GM18526 (cell line): Measurements from ENCODE around the gene LPCAT3.

Experiments
- POLR2A ChIP-seq: IDR thresholded peaks from 3 replicates; pipeline ENCODE4 v1.6.1; 2011; ENCODE audit not compliant: insufficient read length; ENCODE audit errors: extremely low read depth

Gene LPCAT3

DNA sequence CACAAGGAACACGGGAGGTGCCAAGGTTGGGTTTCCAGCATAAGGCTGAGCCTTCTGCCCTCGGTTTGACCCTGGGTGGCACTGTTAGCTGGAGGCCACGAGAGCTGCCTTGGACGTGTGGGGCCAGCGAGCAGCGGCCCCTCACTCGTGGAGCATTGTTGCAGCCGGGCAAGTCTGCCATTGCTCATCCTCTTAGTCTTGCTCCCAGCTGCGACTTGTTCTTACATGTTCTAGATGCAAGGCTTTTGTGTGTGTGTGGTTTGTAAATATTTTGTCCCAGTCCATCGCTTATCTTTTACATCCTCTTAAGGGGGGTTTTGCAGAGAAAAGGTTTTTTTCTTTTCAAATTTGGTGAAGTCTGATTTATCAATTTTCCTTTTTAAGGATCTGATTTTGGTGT lies 21.1 kb upstream of the LPCAT3 start:
- TF ChIP-seq POLR2A, result no peak

DNA sequence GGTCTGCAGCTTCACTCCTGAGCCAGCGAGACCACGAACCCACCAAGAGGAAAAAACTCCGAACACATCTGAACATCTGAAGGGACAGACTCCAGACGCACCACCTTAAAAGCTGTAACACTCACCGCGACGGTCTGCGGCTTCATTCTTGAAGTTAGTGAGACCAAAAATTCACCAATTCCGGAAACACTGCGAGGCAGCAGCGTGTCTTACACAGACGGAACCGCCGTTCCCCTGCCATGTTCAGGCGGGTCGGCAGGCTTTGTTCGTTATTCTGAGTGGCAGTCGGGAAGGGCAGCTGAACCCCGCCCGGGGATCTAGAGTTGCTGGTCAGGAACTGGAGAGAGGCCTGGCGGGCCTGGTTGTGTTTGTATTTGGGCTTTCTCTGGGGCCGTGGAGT lies 20.3 kb upstream of the LPCAT3 start:
- no peak for TF ChIP-seq POLR2A

DNA sequence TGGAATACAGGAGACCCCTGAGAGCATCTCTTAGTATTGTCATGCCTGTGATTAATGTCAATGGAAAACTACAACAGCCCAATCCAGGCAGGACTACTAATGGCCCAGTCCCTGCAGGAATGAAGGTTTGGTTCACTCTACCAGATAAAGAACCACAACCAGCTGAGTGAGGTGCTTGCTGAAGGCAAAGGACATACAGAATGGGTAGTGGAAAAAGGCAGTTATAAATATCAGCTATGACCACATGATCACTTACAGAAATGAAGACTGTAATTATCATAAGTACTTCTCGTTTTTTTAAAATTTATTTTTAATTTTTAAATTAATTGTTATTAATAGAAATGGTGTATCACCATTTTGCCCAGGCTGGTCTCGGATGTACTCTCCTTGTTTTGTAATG lies 17.2 kb upstream of the LPCAT3 start:
- TF ChIP-seq POLR2A, result no peak

DNA sequence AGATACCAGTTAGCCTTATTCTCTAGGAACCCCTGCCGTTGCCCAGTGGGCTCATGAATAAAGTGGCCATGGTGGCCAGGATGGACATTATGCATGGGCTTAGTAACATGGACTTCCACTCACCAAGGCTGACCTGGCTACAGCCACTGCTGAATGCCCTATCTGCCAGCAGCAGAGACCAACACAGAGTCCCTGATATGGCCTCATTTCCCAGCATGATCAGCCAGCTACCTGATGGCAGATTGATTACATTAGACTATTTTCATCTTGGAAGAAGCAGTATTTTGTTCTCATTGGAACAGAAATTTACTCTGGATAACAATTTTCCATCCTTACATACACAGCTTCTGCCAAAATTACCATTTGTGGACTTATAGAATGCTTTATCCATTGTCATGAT lies 16.2 kb upstream of the LPCAT3 start:
- no peak for TF ChIP-seq POLR2A

DNA sequence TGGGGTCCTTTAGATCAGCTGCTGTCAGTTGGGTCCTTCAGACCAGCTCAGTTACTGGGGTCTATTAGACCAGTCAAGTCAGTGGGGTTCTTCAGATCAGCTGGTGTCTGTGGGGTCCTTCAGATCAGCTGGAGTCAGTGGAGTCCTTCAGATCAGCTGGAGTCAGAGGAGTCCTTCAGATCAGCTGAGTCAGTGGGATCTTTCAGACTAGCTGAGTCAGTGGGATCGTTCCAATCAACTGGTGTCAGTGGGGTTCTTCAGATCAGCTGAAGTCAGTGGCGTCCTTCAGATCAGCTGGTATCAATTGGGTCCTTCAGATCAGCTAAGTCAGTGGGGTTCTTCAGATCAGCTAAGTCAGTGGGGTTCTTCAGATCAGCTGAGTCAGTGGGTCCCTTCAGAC lies 14.7 kb upstream of the LPCAT3 start:
- TF ChIP-seq POLR2A, result no peak

DNA sequence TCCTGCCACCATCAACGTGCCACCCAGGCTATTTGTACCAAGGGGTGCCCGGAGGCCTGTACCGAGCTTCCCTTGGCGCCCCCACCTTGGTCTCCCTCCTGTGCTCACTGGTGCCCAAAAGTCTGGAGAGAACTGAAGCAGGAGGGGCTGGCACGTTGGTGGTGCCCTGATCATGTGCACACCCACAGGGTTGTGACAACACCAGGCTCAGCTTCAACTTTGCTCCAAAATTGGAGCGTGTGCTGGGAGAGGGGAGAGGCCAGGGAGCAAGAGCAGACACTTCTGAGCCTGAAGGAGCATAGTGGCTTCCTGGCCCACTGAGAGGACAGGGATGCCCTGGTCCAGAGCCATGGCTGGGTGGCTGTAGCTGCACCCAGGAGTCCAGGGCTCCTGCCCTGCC lies 13.0 kb upstream of the LPCAT3 start:
- TF ChIP-seq POLR2A, result no peak

DNA sequence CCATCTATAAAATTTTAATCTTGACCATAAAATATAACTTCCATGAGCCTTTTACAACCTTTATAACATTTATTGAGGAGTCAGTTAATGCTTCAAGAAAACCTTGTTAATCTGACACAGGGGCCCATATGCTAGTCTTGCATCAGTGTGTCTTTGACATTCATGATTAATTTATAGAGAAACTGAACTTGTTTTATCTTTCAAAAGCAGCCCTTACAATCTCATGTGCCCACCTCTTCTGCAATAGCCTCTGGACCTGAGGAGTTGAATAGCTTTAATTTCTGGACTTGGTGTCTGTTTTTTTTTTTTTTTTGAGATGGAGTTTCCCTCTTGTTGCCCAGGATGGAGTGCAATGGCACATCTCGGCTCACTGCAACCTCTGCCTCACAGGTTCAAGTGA lies 8.6 kb upstream of the LPCAT3 start:
- no peak for TF ChIP-seq POLR2A

DNA sequence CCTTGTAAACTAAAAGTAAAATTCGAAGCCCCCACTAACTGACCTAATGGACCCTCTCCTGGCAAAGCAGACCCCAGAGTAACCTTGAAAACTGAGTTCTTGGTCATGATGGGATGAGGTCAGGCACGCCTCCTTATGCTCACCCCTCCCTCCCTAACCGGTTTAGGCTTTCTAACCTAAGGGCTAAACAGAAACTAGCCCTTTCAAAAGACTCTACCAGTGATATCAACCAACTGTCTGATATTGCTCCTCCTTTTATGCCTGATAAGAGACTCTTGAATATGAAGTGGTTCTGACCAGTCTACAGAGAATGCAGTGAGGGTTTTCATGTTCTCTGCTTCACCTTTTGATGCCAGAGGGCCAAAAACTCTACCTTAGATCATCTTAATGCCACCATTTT lies 4.8 kb upstream of the LPCAT3 start:
- no peak for TF ChIP-seq POLR2A

DNA sequence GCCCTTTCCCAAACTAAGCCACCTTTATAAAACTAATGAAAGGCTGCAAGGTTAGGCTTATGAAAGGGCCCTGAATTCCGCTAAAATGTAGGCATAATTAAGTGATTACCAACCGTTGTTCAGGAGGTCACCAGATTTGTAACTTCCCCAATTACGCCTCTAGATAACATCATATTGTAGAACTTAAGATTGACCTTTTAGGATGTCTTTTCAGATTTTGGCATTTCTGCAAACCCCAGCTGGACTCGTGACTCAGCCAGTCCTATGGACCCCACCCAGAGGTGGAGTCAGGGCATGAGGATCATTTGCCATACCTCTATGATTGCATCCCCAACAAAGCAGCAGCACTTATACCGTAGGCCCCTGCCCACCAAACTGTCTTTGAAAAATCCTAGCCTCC lies 3.7 kb upstream of the LPCAT3 start:
- no peak for TF ChIP-seq POLR2A

DNA sequence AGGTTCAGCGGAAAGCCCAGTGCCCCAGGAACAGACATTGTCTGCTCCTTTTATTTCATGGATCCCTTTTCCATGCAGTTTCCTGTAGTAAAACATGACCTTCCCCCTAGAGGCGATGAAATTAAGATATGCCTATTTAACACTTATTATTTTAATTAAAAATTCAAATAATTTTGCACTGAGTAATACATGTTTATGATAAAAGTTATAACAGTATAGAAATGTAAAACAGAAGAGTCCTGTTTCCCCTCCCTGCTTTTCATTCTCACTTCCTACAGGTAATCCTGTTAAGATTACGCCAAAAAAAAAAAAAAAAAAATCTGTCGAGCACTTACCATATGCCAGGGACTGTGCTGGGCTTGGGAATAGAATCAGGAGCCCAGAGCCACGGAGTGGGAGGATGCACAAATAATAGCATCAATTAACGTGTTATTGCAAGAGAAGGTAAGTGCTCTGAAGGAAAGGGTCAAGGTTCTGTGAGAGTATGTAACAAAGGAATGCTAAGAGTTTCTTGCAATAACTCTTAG lies 830 bp upstream of the LPCAT3 start:
- no peak for TF ChIP-seq POLR2A

DNA sequence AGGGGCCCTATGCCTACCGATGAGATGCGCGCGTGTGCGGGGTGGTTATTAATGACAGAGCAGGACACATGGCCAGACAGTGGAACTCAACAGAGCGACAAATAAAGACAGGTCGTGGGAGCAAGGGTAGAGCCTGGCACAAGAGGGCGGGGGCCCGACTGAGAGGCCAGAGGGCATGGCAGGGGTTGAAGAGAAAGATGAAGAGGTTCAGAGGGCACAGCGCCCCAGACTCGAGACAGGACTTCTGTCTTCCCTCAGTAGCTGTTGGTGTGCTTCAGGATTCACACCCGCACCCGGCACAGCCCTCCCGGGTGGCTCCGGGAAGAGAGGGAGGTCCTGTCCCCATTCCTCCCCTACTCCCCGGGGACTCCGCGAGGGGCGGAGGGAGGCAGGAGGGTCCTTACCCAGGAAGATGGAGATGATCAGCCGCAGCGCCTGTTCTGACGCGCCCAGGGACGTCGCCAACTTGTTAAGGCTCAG lies 366 bp downstream of the LPCAT3 start:
- no peak for TF ChIP-seq POLR2A

DNA sequence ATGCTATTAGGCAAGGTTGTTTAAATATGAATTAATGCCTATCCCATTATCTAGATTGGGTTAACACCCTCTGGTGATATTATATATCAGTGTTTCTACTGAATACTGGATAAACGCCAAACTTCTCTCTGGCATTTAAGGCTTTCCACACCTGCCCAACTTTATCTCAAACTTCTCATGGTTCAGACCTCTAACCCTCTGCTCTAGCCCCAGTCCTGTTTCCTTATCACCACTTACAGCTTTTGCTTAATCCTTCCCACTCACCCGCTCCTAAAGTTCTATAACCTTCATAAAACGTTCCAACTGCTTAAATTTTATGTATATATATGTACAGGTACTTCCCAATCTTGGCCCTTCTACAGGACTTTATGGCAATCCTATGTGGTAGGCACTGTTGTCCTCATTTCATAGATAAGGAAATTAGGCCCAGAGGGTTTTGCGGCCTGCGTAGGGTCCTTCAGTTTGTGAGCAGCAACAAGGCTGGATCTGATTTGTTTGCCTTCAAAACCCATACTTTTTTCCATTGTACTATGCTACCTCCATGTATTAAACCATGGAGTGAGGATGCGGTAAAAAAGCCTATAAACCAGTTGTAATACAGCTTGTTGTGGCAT lies 1.2 kb downstream of the LPCAT3 start:
- no peak for TF ChIP-seq POLR2A

DNA sequence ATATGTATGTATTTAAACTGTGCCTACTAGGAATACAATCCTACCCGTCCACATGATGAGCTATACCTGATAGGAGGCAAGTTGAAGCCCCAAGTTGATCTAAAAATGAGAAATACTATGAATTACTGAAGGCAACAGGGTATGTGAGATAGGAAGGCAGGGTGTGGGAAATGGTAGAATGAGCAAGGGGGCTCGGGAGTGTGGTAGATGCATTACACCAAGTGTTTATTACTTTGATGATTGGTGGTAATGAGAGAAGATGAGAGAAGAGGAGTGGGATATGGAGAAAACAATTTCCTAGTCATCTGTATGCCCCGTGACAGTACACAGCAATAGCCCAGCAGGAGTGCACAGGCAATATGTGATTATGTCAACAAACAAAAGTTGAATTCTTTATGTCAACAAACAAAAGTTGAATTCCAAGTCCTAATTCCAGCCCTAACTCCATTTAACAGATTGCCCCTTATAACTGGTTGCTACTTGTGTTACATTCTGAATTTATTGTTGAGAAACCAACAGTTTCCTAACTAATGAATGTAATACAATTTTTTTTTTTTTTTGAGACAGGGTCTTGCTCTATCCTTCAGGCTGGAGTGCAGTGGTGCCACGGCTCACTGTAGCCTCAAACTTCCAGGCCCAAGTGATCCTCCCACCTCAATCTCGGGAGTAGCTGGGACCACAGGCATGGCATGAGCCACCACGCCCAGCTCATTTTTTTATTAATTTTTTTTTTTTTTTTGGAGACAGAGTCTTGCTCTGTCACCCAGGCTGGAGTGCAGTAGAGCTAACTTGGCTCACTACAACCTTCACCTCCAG lies 2.5 kb downstream of the LPCAT3 start:
- TF ChIP-seq POLR2A, result no peak

DNA sequence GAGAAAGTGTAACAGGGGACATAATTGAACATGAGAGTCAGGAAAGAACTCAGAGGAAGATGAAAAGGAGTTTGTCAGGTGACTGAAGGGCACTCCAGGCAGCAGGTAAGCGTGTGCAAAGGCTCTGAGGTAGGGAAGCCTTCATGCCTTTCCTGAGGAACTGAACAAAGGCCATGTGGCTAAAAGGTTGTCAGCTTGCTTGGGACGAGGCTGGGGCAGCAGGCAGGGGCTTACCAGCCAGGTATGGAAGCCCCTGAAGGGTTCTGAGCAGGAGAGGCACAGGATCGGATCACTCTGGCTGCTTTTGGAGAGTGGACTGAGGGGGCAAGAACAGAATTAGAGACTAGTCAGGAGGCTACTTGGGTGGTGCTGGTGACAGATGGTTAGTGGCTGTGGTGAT lies 5.2 kb downstream of the LPCAT3 start:
- no peak for TF ChIP-seq POLR2A

DNA sequence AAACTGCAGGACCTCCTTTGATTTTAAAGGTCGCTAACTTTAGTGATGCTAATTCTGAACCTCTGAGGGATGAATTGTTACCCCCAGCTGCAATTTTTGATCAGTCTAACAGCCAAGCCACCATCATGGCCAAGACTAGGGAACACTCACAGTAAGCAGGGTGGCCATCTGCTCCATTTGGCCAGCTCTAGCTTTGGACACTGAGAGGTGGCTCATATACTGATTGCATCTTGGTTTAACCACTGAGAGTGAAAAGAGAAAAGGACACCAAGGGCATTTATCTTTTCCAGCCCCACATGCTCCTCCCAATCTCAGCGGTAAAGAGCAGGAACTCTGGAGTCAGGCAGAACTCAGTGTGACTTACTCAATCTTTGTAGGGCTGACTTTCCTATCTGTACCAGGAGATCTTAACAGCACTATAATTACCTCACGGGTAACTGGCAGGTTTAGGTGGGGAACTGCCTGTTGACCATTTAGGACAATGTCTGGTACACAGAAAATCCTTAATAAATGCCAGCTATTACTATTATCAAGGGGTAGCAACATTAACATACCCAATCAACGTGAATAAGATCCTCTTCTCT lies 6.2 kb downstream of the LPCAT3 start:
- TF ChIP-seq POLR2A, result no peak

DNA sequence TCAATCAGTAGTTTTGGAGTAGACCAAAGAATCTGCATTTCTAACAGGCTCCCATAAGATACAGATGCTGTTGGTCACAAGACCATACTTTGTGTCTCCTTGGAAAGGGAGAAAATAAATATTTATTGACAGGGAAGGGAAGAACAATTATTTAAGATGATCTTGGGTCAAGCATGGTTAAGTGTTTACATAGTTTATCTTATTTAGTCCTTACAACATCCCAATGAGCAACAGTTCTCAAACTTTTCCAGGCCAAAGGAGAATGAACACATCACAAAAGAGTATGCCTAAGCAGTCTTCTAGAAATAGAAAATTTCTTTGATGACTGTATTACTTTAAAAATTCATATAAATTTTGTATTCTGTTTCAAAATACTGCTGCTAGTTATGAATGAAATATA lies 8.8 kb downstream of the LPCAT3 start:
- no peak for TF ChIP-seq POLR2A
